Cardiac muscle cell (in vitro differentiated cells and primary cell): ENCODE data around the gene BCAR3. TPM values are rescaled to one million over a fixed set of nuclear protein-coding genes. Genes with fewer than 3 reads are reported as not detected.

Source experiments
- DNase-seq, 2 donors: peaks; one replicate each; pipeline versions ENCODE4 v3.0.0 to v3.0.0-alpha.2; 2010 to 2017; ENCODE audit warnings: low read depth in 1 of 2, low spot score in 1 of 2
- H3K27ac ChIP-seq: fragments of 200-600 bp; sonication (generic); 2 replicates; pipeline ENCODE4 v1.5.1; 2016
- H3K27me3 ChIP-seq: fragments of 200-600 bp; sonication (generic); 2 replicates; pipeline ENCODE4 v1.6.0; 2016; ENCODE audit warnings: control low read depth
- H3K36me3 ChIP-seq: fragments of 200-600 bp; sonication (generic); 2 replicates; pipeline ENCODE4 v1.5.1; 2016; ENCODE audit warnings: control low read depth
- H3K4me1 ChIP-seq: fragments of 200-600 bp; sonication (generic); 2 replicates; pipeline ENCODE4 v1.8.1; 2017; ENCODE audit warnings: low read depth, mild to moderate bottlenecking, mixed run types
- H3K4me3 ChIP-seq: fragments of 200-600 bp; sonication (generic); 2 replicates; pipeline ENCODE4 v1.5.1; 2016; ENCODE audit warnings: mild to moderate bottlenecking
- H3K9me3 ChIP-seq: fragments of 200-600 bp; sonication (generic); 2 replicates; pipeline ENCODE4 v1.5.1; 2017; ENCODE audit warnings: low read depth, mild to moderate bottlenecking, control low read depth
- CTCF ChIP-seq: IDR thresholded peaks from 2 replicates; pipeline ENCODE4 v1.5.1; 2012; ENCODE audit warnings: low read depth, mild to moderate bottlenecking, low read length
- polyA plus RNA-seq: library from polyadenylated mRNA; unstranded; fragments of >200 nt; fragmentation: Nextera tagmentation; extraction: Ambion mirVana; gene quantifications from 2 replicates; pipeline ENCODE4 v1.2.1, GENCODE V29; 2016
- total RNA-seq: library from RNA; depleted of rRNA; stranded (reverse); fragments of >200 nt; gene quantifications from 2 replicates; pipeline ENCODE4 v1.2.3, GENCODE V29; 2016

BCAR3 gene
- total and polyA plus RNA-seq, 2 experiments from 2014 or later = 1.5 to 4.5 TPM

DNA sequence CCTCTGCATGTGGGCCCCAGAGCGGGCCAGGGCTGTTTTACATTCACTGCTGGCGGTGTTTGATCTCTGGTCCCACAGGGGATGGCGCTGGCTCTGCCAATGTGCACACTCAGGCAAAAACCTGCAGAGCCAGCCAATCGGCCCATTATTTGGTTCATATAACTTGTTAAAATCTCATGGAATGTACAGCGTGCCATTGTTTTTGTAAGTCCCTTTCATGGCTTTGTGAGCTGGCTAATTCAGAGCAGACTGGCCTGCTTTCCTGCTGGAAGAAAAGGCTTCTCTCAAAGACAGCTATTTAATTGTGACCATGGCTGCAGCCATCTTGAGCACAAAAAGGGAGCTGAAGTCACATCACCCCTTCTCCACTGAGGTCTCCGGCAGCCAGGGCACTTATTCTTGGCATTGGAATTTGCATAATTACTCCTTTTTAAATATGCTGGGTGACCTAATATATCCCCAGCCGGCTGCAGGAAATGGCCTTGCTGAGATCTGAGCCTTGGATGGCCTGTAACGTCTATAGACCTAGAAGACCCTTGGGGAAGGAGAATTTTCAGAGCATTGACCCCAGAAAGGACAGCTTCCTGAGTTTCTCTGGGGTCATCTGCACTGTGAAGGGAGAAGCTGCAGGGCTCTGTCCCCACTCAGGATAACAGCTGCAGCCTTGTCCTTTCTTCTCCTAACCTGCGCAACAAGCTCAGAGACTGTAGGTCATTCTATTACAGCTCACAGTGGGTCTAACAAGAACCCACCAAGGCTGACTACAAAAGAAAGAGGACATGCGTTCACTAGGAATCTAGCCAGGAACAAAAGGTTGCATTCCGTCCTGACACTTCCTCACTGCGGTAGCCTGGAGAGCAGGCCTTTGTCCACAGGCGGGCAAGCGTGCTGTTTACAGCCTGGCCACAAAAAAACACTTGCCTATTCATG is 45.8 kb downstream of the BCAR3 start:
- TF ChIP-seq CTCF = no peak
- no peak for DNase-seq
- H3K27me3 ChIP-seq = no peaks in the 10 kb centered on the region
- no peaks in the 10 kb centered on the region for H3K9me3 ChIP-seq
- no peak overlapping the region for H3K4me3 ChIP-seq
- H3K27ac ChIP-seq = no peak overlapping the region
- no peaks in the 10 kb centered on the region for H3K4me1 ChIP-seq
- no peaks in the 10 kb centered on the region for H3K36me3 ChIP-seq

- Histone ChIP-seq H3K27me3 (no peaks in the 10 kb centered on the region), H3K27ac (no peak overlapping the region), H3K36me3 (no peaks in the 10 kb centered on the region), H3K4me1 (no peaks in the 10 kb centered on the region), H3K4me3 (no peak overlapping the region), H3K9me3 (no peaks in the 10 kb centered on the region)
- TF ChIP-seq CTCF = no peak
- no peak for DNase-seq
Observed at GRCh38 chr1:93633313-93633712, 48.3 kb downstream of the BCAR3 start.

DNA sequence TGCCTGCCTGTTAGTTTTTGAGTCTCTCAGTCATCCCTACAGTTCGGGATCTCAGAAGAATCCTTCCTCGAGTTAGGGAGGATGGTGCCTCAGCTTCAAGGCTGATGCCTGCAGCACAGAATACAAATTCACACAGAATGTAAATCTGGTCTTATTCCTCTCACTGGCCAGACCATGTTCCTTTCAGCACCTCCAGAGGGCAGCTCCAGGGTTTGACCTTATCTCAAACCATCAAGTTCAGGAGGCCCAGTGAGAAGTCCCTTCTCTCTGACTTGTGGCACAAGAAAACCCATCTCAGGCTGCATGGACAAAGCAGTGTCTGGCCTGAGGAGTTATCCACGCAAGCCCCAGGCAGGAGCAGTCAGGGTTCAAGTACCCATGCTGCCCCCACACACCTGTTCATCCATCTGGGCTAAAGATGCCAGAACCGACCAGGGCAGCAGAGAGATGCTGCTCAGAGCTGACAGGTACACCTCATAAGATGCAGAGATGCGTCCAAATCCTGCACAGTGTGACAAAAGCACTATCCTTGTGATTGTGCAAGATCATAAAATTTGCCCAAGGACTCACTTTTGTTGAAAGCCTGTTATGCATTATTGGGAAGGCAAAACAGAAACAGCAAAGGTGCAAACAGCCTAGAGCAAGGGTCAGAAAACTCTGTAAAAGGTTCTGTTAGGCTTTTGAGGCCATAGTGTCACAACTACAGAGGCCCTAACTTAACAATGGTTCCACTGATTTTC is 49.8 kb downstream of the BCAR3 start:
- H3K4me3 ChIP-seq = no peak overlapping the region
- no peaks in the 10 kb centered on the region for H3K9me3 ChIP-seq
- H3K36me3 ChIP-seq = no peaks in the 10 kb centered on the region
- DNase-seq = peak; percentile 37 to 42
- H3K4me1 ChIP-seq = no peaks in the 10 kb centered on the region
- peak; percentile 27 for TF ChIP-seq CTCF
- peaks cover 6% of the 10 kb centered on the region for H3K27me3 ChIP-seq
- no peak overlapping the region for H3K27ac ChIP-seq

- Histone ChIP-seq H3K4me1 (no peaks in the 10 kb centered on the region), H3K4me3 (no peak overlapping the region), H3K27me3 (peaks cover 12% of the 10 kb centered on the region), H3K9me3 (no peaks in the 10 kb centered on the region), H3K36me3 (no peaks in the 10 kb centered on the region), H3K27ac (no peak overlapping the region)
- no peak for TF ChIP-seq CTCF
- DNase-seq = no peak
Observed at GRCh38 chr1:93630168-93630567, 51.5 kb downstream of the BCAR3 start.

DNA sequence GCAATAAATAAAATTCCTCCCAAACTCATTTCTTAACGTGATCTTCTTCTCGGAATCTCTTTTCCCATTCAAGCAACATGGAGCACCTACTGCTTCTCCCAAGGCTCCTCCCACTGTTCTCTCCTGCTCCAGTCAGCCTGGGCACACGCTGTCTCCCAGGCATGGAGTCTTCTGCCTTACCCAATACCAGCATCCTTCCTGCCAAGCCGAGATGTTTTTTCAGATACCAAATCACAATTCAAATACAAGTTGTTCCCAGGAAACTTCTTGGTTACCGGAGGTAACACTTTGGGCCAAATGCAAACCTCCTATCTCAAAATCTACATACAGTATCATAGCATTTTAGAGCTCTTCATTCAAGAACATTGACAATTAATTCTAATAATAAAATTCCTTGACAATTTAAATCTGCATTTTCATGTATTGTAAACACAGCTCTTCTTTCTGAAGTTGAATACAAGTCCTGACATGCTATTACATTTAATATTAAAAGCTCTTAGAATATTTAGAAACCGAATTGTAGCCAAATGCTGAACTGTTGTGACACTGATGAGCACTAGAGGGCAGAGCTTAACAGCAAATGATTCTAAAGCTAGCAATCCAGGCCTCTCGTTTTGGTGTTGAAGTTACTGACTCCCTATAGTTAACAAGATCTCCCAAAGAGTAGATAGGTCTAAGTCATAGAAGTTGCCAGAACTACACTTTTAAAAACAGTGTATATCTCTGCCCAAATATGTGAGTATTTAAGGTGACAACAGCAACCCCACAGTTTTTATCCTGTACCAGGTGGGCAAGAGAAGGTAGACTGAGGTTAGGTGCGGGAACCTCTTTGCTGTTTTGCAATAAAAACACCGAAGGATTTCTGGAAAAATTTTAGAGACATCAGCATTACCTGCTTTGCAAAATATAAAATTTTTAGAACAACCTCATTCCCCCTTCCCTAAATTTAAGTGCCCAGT is 52.3 kb downstream of the BCAR3 start:
- Histone ChIP-seq H3K4me3 (no peak overlapping the region), H3K9me3 (no peaks in the 10 kb centered on the region), H3K36me3 (no peaks in the 10 kb centered on the region), H3K27me3 (peaks cover 12% of the 10 kb centered on the region), H3K4me1 (no peaks in the 10 kb centered on the region), H3K27ac (no peak overlapping the region)
- TF ChIP-seq CTCF = peak; percentile 74
- peak; percentile 79 to 88 for DNase-seq
